GM12878 (cell line): ENCODE data around the gene CCER1. TPM values are rescaled to one million over a fixed set of nuclear protein-coding genes. Genes with fewer than 3 reads are reported as not detected.

Experiments used
- ATAC-seq: fragments of 200-7000 bp; cut with Tn5 transposase; 3 replicates; pipeline ENCODE4 v1.9.1; 2020; ENCODE audit warnings: mild to moderate bottlenecking, moderate library complexity
- BruUV-seq: library from RNA; stranded (reverse); fragments of 400-500 nt; replicated peaks from 2 replicates; lab custom pipeline; 2021; lab: Mats Ljungman, UMichigan
- CTCF ChIA-PET: fragments of 300-600 bp; sonication (Branson Sonifier 250); formaldehyde crosslinking; extraction: SDS; loops from one replicate; lab custom pipeline; 2021; ENCODE audit warnings: inconsistent platforms; lab: Yijun Ruan, JAX
- POLR2A ChIA-PET: fragments of 350-600 bp; formaldehyde crosslinking; extraction: SDS; loops from one replicate; lab custom pipeline; 2021; ENCODE audit warnings: inconsistent platforms; lab: Charles Lee
- RAD21 ChIA-PET: fragments of 300-600 bp; sonication (Branson Sonifier 250); formaldehyde crosslinking; loops from one replicate; lab custom pipeline; 2023; ENCODE audit warnings: antibody characterized with exemption; ENCODE audit not compliant: unreplicated experiment; lab: Charles Lee
- SMC1A ChIA-PET: fragments of 300-600 bp; sonication (Branson Sonifier 250); formaldehyde crosslinking; loops from one replicate; lab custom pipeline; 2023; ENCODE audit not compliant: unreplicated experiment, uncharacterized antibody; lab: Charles Lee
- DNase-seq: peaks from one replicate; pipeline ENCODE4 v3.0.0-alpha.2; 2011; ENCODE audit warnings: low read depth, low spot score
- FAIRE-seq: peaks from 3 replicates; lab custom pipeline; 2011; peaks lifted over from hg19 to GRCh38; lab: Jason Lieb, UNC
- H2AFZ ChIP-seq: 2 replicates; pipeline ENCODE4 v1.6.0; 2011; ENCODE audit warnings: low read depth, low read length, control low read depth; ENCODE audit not compliant: control insufficient read depth
- H3K27ac ChIP-seq: 2 replicates; pipeline ENCODE4 v1.5.1; 2011; ENCODE audit warnings: control low read depth; ENCODE audit not compliant: control insufficient read depth, insufficient read depth
- H3K27me3 ChIP-seq, 2 experiments: replicated peaks in 1 of 2; 2 replicates each; pipeline versions ENCODE4 v1.6.0 to v1.6.1; 2011; ENCODE audit warnings: low read length in 1 of 2; ENCODE audit not compliant: control insufficient read depth in 2 of 2, insufficient read depth in 2 of 2
- H3K36me3 ChIP-seq, 2 experiments: 2 replicates each; pipeline ENCODE4 v1.5.1; 2011; ENCODE audit warnings: low read length in 1 of 2; ENCODE audit not compliant: control insufficient read depth in 2 of 2, insufficient read depth in 2 of 2
- H3K4me1 ChIP-seq: 2 replicates; pipeline ENCODE4 v1.6.1; 2011; ENCODE audit warnings: mild to moderate bottlenecking, low read length, moderate library complexity, mixed read lengths; ENCODE audit not compliant: control insufficient read depth, insufficient read depth
- H3K4me2 ChIP-seq: 2 replicates; pipeline ENCODE4 v1.6.0; 2011; ENCODE audit warnings: control low read depth; ENCODE audit not compliant: control insufficient read depth, insufficient read depth
- H3K4me3 ChIP-seq: fragments of 200-600 bp; sonication (generic); 2 replicates; pipeline ENCODE4 v1.5.1; 2016
- H3K79me2 ChIP-seq: 2 replicates; pipeline ENCODE4 v1.6.0; 2011; ENCODE audit warnings: low read length; ENCODE audit not compliant: control insufficient read depth, insufficient read depth
- H3K9ac ChIP-seq: 2 replicates; pipeline ENCODE4 v1.8.0; 2011; ENCODE audit warnings: low read length, control low read depth, mixed read lengths; ENCODE audit not compliant: control insufficient read depth, insufficient read depth
- H3K9me3 ChIP-seq: replicated peaks from 3 replicates; pipeline ENCODE4 v1.5.1; 2011; ENCODE audit warnings: mild to moderate bottlenecking, low read length; ENCODE audit not compliant: control insufficient read depth, insufficient read depth
- H4K20me1 ChIP-seq: 2 replicates; pipeline ENCODE4 v1.6.0; 2011; ENCODE audit not compliant: control insufficient read depth, insufficient read depth
- ATF7 ChIP-seq: fragments of 450-650 bp; IDR thresholded peaks from 2 replicates; pipeline ENCODE4 v1.6.1; 2016; ENCODE audit warnings: low read depth, mild to moderate bottlenecking
- BCL11A ChIP-seq: IDR thresholded peaks from 2 replicates; pipeline ENCODE4 v1.6.1; 2011; ENCODE audit warnings: low read depth, low read length
- EGR1 ChIP-seq, 2 experiments: IDR thresholded peaks; 1 replicate in 1 of 2; 2 replicates in 1 of 2; pipeline ENCODE4 v1.6.1; 2011 to 2012; ENCODE audit warnings: low read depth in 2 of 2, low read length in 2 of 2, borderline replicate concordance in 1 of 2, mild to moderate bottlenecking in 1 of 2, moderate library complexity in 1 of 2
- FOXK2 ChIP-seq: fragments of 450-650 bp; IDR thresholded peaks from 2 replicates; pipeline ENCODE4 v1.6.1; 2017; ENCODE audit warnings: mild to moderate bottlenecking, moderate library complexity
- LARP7 ChIP-seq: fragments of 450-650 bp; IDR thresholded peaks from 2 replicates; pipeline ENCODE4 v1.6.1; 2017; ENCODE audit warnings: mild to moderate bottlenecking
- NFIC ChIP-seq: IDR thresholded peaks from 2 replicates; pipeline ENCODE4 v1.6.1; 2012; ENCODE audit warnings: low read depth, mild to moderate bottlenecking, inconsistent platforms, low read length, moderate library complexity
- NFYB ChIP-seq: IDR thresholded peaks from 2 replicates; pipeline ENCODE4 v1.6.1; 2011; ENCODE audit warnings: low read depth, mild to moderate bottlenecking, low read length, improper control_type of control experiment, moderate library complexity; ENCODE audit not compliant: insufficient read depth
- NR2C1 ChIP-seq: fragments of 450-650 bp; IDR thresholded peaks from 2 replicates; pipeline ENCODE4 v1.6.1; 2017; ENCODE audit warnings: antibody characterized with exemption, mild to moderate bottlenecking, moderate library complexity
- TAF1 ChIP-seq: IDR thresholded peaks from 2 replicates; pipeline ENCODE4 v1.6.1; 2011; ENCODE audit warnings: mild to moderate bottlenecking, low read depth, low read length, borderline replicate concordance
- ZNF687 ChIP-seq: fragments of 450-650 bp; IDR thresholded peaks from 2 replicates; pipeline ENCODE4 v1.6.1; 2017; ENCODE audit warnings: mild to moderate bottlenecking, moderate library complexity
- in situ Hi-C: fragments of 300-500 bp; cut with MboI; formaldehyde crosslinking; loops from 9 replicates; pipeline ENCODE4 v1.14.3; 2018; ENCODE audit warnings: mixed read lengths
- intact Hi-C: fragments of 100-400 bp; cut with micrococcal nuclease; formaldehyde crosslinking; loops from one replicate; pipeline ENCODE4 v1.14.2; 2022; ENCODE audit not compliant: unreplicated experiment
- polyA plus RNA-seq, 11 experiments: library from polyadenylated mRNA; depleted of rRNA in 4 of 11; unstranded in 6 of 11; stranded (reverse) in 5 of 11; fragments of >200 nt; fragmentation: Nextera tagmentation in 4 of 11; fragmentation: Illumina TruSeq in 1 of 11; extraction: Ambion mirVana in 4 of 11; extraction: Trizol in 1 of 11; gene quantifications; 1 replicate in 1 of 11; 2 replicates in 10 of 11; pipeline versions ENCODE4 v1.2.1 to v1.2.3, GENCODE V29; 2011 to 2016; ENCODE audit warnings: inconsistent platforms in 2 of 11, missing spikeins in 2 of 11, low read depth in 1 of 11
- total RNA-seq, 4 experiments: library from RNA; depleted of rRNA in 3 of 4; stranded (reverse); fragments of >200 nt in 3 of 4; fragmentation: Illumina TruSeq in 1 of 4; extraction: Trizol in 1 of 4; gene quantifications; 2 replicates each; pipeline versions ENCODE4 v1.2.1 to v1.2.3, GENCODE V29; 2013 to 2021

The CCER1 gene
- total and polyA plus RNA-seq, 10 of the 15 experiments (the other 5 are each of a cell fraction or from before 2014, with no cell fraction given): 0.01 TPM; not detected in 9

- no peak overlapping the region for H3K4me2 ChIP-seq
- in situ Hi-C loops (no loop called here), intact Hi-C loops (loop anchor here (10.0 kb wide), 1 partner anchor 1407 kb away; no protein-coding TSS in a partner anchor)
- H3K36me3 ChIP-seq: no peaks in the 10 kb centered on the region
- no peak overlapping the region for H3K9ac ChIP-seq
- no peaks in the 10 kb centered on the region for H3K27me3 ChIP-seq
- no peak overlapping the region for H2AFZ ChIP-seq
- no peaks in the 10 kb centered on the region for H3K9me3 ChIP-seq
- H4K20me1 ChIP-seq: no peaks in the 10 kb centered on the region
- CTCF ChIA-PET: interaction anchor here (2.4 to 2.7 kb wide), 2 partner anchors 11 to 157 kb away, joined by 7 read pairs; no protein-coding TSS in a partner anchor
- H3K4me3 ChIP-seq: no peak overlapping the region
- RAD21 ChIA-PET: no interaction called here
- no peak for ATAC-seq
- H3K79me2 ChIP-seq: no peaks in the 10 kb centered on the region
- TF ChIP-seq ZNF687 (no peak), NFYB (no peak), TAF1 (no peak), BCL11A (no peak), NFIC (no peak), ATF7 (no peak), FOXK2 (no peak), NR2C1 (no peak), LARP7 (no peak), EGR1 (IDR thresholded peaks at IDR 0.05; ENCODE audit: borderline replicate concordance in 1 of 2, low read depth in 2 of 2, low read length in 2 of 2) (no peak)
- H3K27ac ChIP-seq: no peak overlapping the region
- DNase-seq: no peak
- no peak for FAIRE-seq
- POLR2A ChIA-PET: no interaction called here
- SMC1A ChIA-PET: no interaction called here
- BruUV-seq: no TSS peak
- H3K4me1 ChIP-seq: no peaks in the 10 kb centered on the region
These were observed 3.4 kb downstream of the CCER1 start for GRCh38 chr12:90951432-90952105.
